ENCODE measurements around the gene KBTBD8. TPM values are rescaled to one million over a fixed set of nuclear protein-coding genes. Genes with fewer than 3 reads are reported as not detected.

KBTBD8 gene
- total and polyA plus RNA-seq, 2 of the 13 experiments (the other 11 are each of a cell fraction or from before 2014, with no cell fraction given), result 1.1 to 7.6 TPM

GRCh38 chr3:66998113-66998903 lies at the start of gene KBTBD8 (continued):
- TF ChIP-seq, protein P1, sequence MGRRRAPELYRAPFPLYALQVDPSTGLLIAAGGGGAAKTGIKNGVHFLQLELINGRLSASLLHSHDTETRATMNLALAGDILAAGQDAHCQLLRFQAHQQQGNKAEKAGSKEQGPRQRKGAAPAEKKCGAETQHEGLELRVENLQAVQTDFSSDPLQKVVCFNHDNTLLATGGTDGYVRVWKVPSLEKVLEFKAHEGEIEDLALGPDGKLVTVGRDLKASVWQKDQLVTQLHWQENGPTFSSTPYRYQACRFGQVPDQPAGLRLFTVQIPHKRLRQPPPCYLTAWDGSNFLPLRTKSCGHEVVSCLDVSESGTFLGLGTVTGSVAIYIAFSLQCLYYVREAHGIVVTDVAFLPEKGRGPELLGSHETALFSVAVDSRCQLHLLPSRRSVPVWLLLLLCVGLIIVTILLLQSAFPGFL (CRISPR knock-in tag; IDR thresholded peaks at IDR 0.05), result no peak
- no peak for TF ChIP-seq ZNF138 (CRISPR knock-in tag; IDR thresholded peaks at IDR 0.05; ENCODE audit: low read depth)
- no peak for TF ChIP-seq BATF2 (CRISPR knock-in tag; IDR thresholded peaks at IDR 0.05)
- no peak for TF ChIP-seq E2F1 (CRISPR knock-in tag; IDR thresholded peaks at IDR 0.05)
- no peak for TF ChIP-seq ZIK1 (CRISPR knock-in tag; IDR thresholded peaks at IDR 0.05; ENCODE audit: borderline replicate concordance, low read depth)
- TF ChIP-seq ZNF766 (CRISPR knock-in tag; IDR thresholded peaks at IDR 0.05; ENCODE audit: borderline replicate concordance), result no peak
- peak; percentile 81 for TF ChIP-seq YY1 (IDR thresholded peaks at IDR 0.05; ENCODE audit: insufficient read depth, insufficient replicate concordance, low read depth, low read length)
- peak; percentile 68 for TF ChIP-seq SP5 (CRISPR knock-in tag; IDR thresholded peaks at IDR 0.05; ENCODE audit: borderline replicate concordance, low read depth)
- peak; percentile 82; the same call in 1 of the 3 replicates for TF ChIP-seq MXI1 (IDR thresholded peaks at IDR 0.05; ENCODE audit: borderline replicate concordance, low read depth, low read length)
- TF ChIP-seq PCBP1 (IDR thresholded peaks at IDR 0.05; ENCODE audit: borderline replicate concordance, low read depth, low read length), result peak; percentile 83; the same call in 1 of the 2 replicates
- no peak for TF ChIP-seq ESRRA (CRISPR knock-in tag; IDR thresholded peaks at IDR 0.05; ENCODE audit: low read depth)
- TF ChIP-seq ZNF335 (CRISPR knock-in tag; IDR thresholded peaks at IDR 0.05), result no peak
- no peak for TF ChIP-seq NFIB (CRISPR knock-in tag; IDR thresholded peaks at IDR 0.05; ENCODE audit: borderline replicate concordance)
- TF ChIP-seq MTA1 (CRISPR knock-in tag; IDR thresholded peaks at IDR 0.05; ENCODE audit: borderline replicate concordance), result no peak
- TF ChIP-seq SNAPC2 (CRISPR knock-in tag; IDR thresholded peaks at IDR 0.05), result no peak
- no peak for TF ChIP-seq ZNF136 (CRISPR knock-in tag; IDR thresholded peaks at IDR 0.05; ENCODE audit: low read depth)
- no peak for TF ChIP-seq FOXK1 (CRISPR knock-in tag; IDR thresholded peaks at IDR 0.05; ENCODE audit: borderline replicate concordance, low read depth)
- TF ChIP-seq ZNF281 (CRISPR knock-in tag; IDR thresholded peaks at IDR 0.05; ENCODE audit: borderline replicate concordance), result no peak
- TF ChIP-seq, protein P2, sequence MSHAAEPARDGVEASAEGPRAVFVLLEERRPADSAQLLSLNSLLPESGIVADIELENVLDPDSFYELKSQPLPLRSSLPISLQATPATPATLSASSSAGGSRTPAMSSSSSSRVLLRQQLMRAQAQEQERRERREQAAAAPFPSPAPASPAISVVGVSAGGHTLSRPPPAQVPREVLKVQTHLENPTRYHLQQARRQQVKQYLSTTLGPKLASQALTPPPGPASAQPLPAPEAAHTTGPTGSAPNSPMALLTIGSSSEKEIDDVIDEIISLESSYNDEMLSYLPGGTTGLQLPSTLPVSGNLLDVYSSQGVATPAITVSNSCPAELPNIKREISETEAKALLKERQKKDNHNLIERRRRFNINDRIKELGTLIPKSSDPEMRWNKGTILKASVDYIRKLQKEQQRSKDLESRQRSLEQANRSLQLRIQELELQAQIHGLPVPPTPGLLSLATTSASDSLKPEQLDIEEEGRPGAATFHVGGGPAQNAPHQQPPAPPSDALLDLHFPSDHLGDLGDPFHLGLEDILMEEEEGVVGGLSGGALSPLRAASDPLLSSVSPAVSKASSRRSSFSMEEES (CRISPR knock-in tag; IDR thresholded peaks at IDR 0.05), result no peak
- no peak for TF ChIP-seq RXRB (CRISPR knock-in tag; IDR thresholded peaks at IDR 0.05; ENCODE audit: borderline replicate concordance)
- peak; percentile 57 for TF ChIP-seq HNRNPLL (IDR thresholded peaks at IDR 0.05; ENCODE audit: low read depth, low read length, poor library complexity, severe bottlenecking)
- TF ChIP-seq ZBTB1 (CRISPR knock-in tag; IDR thresholded peaks at IDR 0.05; ENCODE audit: borderline replicate concordance), result no peak

Data from HepG2 (cell line).